ENCODE data around the gene RERE.

DNA sequence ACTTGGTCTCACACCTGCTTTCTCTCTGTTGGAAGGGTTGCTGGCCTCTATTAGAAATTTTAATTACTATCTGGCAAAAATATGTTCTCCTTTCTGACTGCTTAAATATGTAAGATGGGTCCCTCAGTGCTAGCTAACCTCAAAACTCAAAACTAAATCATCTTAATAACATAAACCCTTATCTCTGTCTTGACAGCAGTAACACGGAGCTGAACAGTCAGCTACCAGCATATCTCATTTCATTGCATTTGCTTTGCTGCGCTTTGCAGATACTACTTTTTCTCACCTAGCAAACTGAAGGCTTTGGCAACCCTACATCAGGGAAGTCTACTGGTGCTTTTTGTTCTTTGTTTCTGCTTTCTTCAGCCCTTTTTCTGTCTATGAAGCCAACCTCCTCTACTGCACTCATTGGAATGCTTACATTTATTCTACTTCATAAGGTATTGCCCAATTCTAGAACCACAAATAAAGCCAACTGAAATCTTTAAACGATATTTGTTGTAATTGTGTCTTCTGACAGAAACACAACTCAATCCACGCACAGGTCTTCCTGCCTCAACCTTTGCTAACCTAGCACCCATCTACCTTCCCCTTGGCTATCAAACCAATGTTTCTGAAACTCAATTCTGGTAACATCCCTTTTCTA lies 95.6 kb downstream of the RERE start:
- TF ChIP-seq ZFX (IDR thresholded peaks at IDR 0.05): no peak
- TF ChIP-seq, protein P1, sequence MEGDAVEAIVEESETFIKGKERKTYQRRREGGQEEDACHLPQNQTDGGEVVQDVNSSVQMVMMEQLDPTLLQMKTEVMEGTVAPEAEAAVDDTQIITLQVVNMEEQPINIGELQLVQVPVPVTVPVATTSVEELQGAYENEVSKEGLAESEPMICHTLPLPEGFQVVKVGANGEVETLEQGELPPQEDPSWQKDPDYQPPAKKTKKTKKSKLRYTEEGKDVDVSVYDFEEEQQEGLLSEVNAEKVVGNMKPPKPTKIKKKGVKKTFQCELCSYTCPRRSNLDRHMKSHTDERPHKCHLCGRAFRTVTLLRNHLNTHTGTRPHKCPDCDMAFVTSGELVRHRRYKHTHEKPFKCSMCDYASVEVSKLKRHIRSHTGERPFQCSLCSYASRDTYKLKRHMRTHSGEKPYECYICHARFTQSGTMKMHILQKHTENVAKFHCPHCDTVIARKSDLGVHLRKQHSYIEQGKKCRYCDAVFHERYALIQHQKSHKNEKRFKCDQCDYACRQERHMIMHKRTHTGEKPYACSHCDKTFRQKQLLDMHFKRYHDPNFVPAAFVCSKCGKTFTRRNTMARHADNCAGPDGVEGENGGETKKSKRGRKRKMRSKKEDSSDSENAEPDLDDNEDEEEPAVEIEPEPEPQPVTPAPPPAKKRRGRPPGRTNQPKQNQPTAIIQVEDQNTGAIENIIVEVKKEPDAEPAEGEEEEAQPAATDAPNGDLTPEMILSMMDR (conservative IDR thresholded peaks at IDR 0.05): no peak

All from C4-2B (cell line).